Neural cell (in vitro differentiated cells): Measurements from ENCODE around the gene EFCAB11. TPM values are rescaled to one million over a fixed set of nuclear protein-coding genes. Genes with fewer than 3 reads are reported as not detected.

Source experiments
- H2AFZ ChIP-seq: fragments of 200-600, 300-800 bp; sonication (generic), shearing (Covaris generic); 2 replicates; pipeline ENCODE4 v1.6.0; 2014; ENCODE audit warnings: low read depth, mild to moderate bottlenecking, antibody characterized with exemption, low read length, moderate library complexity
- H3F3A ChIP-seq: fragments of 200-600 bp; shearing (Covaris generic); 2 replicates; pipeline ENCODE4 v1.6.1; 2016; ENCODE audit warnings: mild to moderate bottlenecking, moderate library complexity, mixed read lengths, antibody characterized with exemption, low read length; ENCODE audit not compliant: insufficient read depth, poor library complexity, severe bottlenecking
- H3K27ac ChIP-seq: fragments of 200-600, 300-800 bp; sonication (generic), shearing (Covaris generic); 2 replicates; pipeline ENCODE4 v1.5.1; 2014; ENCODE audit warnings: mild to moderate bottlenecking, low read length, moderate library complexity
- H3K27me3 ChIP-seq: fragments of 300-800, 200-600 bp; sonication (generic), shearing (Covaris generic); 2 replicates; pipeline ENCODE4 v1.6.0; 2014; ENCODE audit warnings: mild to moderate bottlenecking, low read depth, low read length, moderate library complexity; ENCODE audit not compliant: insufficient read depth
- H3K36me3 ChIP-seq: fragments of 300-800, 200-600 bp; sonication (generic), shearing (Covaris generic); 2 replicates; pipeline ENCODE4 v1.5.1; 2014; ENCODE audit warnings: mild to moderate bottlenecking, antibody characterized with exemption, low read length, moderate library complexity; ENCODE audit not compliant: insufficient read depth
- H3K4me2 ChIP-seq: fragments of 300-800, 200-600 bp; sonication (generic), shearing (Covaris generic); 2 replicates; pipeline ENCODE4 v1.6.0; 2014; ENCODE audit warnings: mild to moderate bottlenecking, low read length
- H3K4me3 ChIP-seq: fragments of 300-800, 200-600 bp; sonication (generic), shearing (Covaris generic); 2 replicates; pipeline ENCODE4 v1.5.1; 2014; ENCODE audit warnings: mild to moderate bottlenecking, low read length, moderate library complexity
- H3K79me2 ChIP-seq: fragments of 200-600 bp; shearing (Covaris generic); replicated peaks from 2 replicates; pipeline ENCODE4 v1.6.0; 2014; ENCODE audit warnings: mild to moderate bottlenecking, low read length, moderate library complexity; ENCODE audit not compliant: insufficient read depth
- H3K9ac ChIP-seq: fragments of 300-800, 200-600 bp; sonication (generic), shearing (Covaris generic); 2 replicates; pipeline ENCODE4 v1.6.1; 2016; ENCODE audit warnings: mild to moderate bottlenecking, low read length, mixed read lengths
- H3K9me2 ChIP-seq: fragments of 200-600 bp; shearing (Covaris generic); 2 replicates; pipeline ENCODE4 v1.6.1; 2016; ENCODE audit warnings: mild to moderate bottlenecking, low read length, mixed read lengths; ENCODE audit not compliant: insufficient read depth
- H3K9me3 ChIP-seq: fragments of 200-600, 300-800 bp; sonication (generic), shearing (Covaris generic); 2 replicates; pipeline ENCODE4 v1.6.1; 2016; ENCODE audit warnings: mild to moderate bottlenecking, mixed run types, low read length, moderate library complexity, mixed read lengths
- H4K20me1 ChIP-seq: fragments of 200-600 bp; shearing (Covaris generic); 2 replicates; pipeline ENCODE4 v1.6.1; 2016; ENCODE audit warnings: mild to moderate bottlenecking, mixed run types; ENCODE audit not compliant: insufficient read depth
- EP300 ChIP-seq: fragments of 450-650 bp; conservative IDR thresholded peaks from 2 replicates; pipeline ENCODE4 v1.6.1; 2014; ENCODE audit warnings: antibody characterized with exemption, mild to moderate bottlenecking, moderate library complexity; ENCODE audit not compliant: poor library complexity, severe bottlenecking
- EZH2 ChIP-seq: fragments of 200-600, 300-800 bp; shearing (Covaris generic), sonication (generic); IDR thresholded peaks from 2 replicates; pipeline ENCODE4 v1.6.1; 2014; ENCODE audit warnings: antibody characterized with exemption, low read length, borderline replicate concordance, mild to moderate bottlenecking; ENCODE audit not compliant: insufficient read depth, poor library complexity, severe bottlenecking
- MXI1 ChIP-seq: fragments of 450-650 bp; conservative IDR thresholded peaks from 2 replicates; pipeline ENCODE4 v1.6.1; 2014; ENCODE audit warnings: antibody characterized with exemption, mild to moderate bottlenecking; ENCODE audit not compliant: poor library complexity, severe bottlenecking
- POLR2AphosphoS5 ChIP-seq: IDR thresholded peaks from 2 replicates; pipeline ENCODE4 v1.6.1; 2012
- RAD21 ChIP-seq: fragments of 450-650 bp; conservative IDR thresholded peaks from 2 replicates; pipeline ENCODE4 v1.6.1; 2014; ENCODE audit warnings: antibody characterized with exemption, mild to moderate bottlenecking, moderate library complexity
- SMC3 ChIP-seq: fragments of 450-650 bp; conservative IDR thresholded peaks from 2 replicates; pipeline ENCODE4 v1.6.1; 2014; ENCODE audit warnings: antibody characterized with exemption, mild to moderate bottlenecking, moderate library complexity; ENCODE audit not compliant: poor library complexity
- TAF1 ChIP-seq: IDR thresholded peaks from 2 replicates; pipeline ENCODE4 v1.6.1; 2012; ENCODE audit warnings: low read depth
- polyA plus RNA-seq: library from polyadenylated mRNA; depleted of rRNA; stranded (reverse); fragments of >200 nt; gene quantifications from 2 replicates; pipeline ENCODE4 v1.2.3, GENCODE V29; 2014
- TF ChIP-seq, protein P1 (sequence below): fragments of 450-650 bp; IDR thresholded peaks from 2 replicates; pipeline ENCODE4 v1.5.1; 2014; ENCODE audit warnings: antibody characterized with exemption, mild to moderate bottlenecking, moderate library complexity; ENCODE audit not compliant: poor library complexity, severe bottlenecking
- TF ChIP-seq, protein P2 (sequence below): IDR thresholded peaks from 2 replicates; pipeline ENCODE4 v1.6.1; 2012; ENCODE audit warnings: borderline replicate concordance

EFCAB11 gene
- polyA plus RNA-seq, 1 donor from 2014 or later: 7.9 TPM

DNA sequence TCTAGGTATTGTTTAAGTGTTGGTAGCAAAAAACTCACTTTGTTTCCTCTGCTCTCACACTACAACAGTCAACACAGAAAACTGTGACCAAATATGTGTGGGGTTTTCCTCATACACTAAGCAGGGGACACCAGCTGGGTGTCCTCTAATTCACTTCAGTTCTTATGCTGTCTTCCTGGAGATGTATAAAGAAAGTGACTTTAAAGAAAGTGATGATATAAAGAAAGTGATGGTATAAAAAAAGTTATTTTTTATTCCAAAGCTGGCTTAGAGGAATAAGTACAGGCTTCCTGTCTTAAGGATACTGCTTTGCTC is 32.6 kb upstream of the EFCAB11 start:
- TF ChIP-seq, protein P1, sequence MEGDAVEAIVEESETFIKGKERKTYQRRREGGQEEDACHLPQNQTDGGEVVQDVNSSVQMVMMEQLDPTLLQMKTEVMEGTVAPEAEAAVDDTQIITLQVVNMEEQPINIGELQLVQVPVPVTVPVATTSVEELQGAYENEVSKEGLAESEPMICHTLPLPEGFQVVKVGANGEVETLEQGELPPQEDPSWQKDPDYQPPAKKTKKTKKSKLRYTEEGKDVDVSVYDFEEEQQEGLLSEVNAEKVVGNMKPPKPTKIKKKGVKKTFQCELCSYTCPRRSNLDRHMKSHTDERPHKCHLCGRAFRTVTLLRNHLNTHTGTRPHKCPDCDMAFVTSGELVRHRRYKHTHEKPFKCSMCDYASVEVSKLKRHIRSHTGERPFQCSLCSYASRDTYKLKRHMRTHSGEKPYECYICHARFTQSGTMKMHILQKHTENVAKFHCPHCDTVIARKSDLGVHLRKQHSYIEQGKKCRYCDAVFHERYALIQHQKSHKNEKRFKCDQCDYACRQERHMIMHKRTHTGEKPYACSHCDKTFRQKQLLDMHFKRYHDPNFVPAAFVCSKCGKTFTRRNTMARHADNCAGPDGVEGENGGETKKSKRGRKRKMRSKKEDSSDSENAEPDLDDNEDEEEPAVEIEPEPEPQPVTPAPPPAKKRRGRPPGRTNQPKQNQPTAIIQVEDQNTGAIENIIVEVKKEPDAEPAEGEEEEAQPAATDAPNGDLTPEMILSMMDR: no peak
- peaks cover 4% of the 10 kb centered on the region for H3K36me3 ChIP-seq

DNA sequence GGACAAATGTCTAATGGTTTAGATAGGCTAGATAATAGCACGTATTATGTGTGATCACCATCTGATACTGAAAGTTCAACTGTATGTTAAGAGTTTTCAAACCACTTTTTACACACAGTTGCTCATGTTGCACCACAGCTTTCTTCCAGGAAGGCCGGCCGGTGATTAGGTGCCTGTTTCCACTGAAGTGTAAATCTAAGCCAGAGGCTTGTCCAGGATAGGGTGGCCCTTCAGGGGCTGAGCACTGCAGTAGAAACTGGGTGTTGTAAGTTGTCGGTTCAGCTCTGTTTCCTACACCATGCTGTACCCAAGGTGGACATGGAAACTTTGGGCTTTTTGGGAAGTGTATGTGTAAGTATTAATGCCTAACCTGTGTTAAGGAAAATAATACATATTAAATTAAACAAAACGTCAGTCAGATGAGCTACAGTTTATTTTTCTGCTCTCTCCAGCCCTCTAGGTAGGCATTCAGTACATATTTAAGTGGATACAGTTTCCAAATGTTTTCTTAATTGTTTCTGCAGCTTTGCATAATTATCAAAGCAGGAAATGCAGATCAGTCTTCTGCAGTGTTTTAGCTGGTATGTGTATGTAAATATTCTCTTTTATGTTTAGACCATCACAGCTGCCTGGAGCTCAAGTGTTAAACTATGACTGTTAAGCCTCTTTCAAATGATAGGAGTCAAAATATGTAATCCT is 32.1 kb upstream of the EFCAB11 start:
- H3K9ac ChIP-seq: no peak overlapping the region
- peaks cover 4% of the 10 kb centered on the region for H3K36me3 ChIP-seq
- H3F3A ChIP-seq: no peaks in the 10 kb centered on the region
- no peak overlapping the region for H3K4me3 ChIP-seq
- no peak overlapping the region for H3K27ac ChIP-seq
- no peaks in the 10 kb centered on the region for H3K27me3 ChIP-seq
- H3K9me3 ChIP-seq: no peaks in the 10 kb centered on the region
- no peaks in the 10 kb centered on the region for H4K20me1 ChIP-seq
- TF ChIP-seq POLR2AphosphoS5: no peak
- no peak for TF ChIP-seq SMC3
- TF ChIP-seq, protein P1: no peak
- no peak for TF ChIP-seq TAF1
- TF ChIP-seq MXI1: no peak
- TF ChIP-seq EP300: no peak
- TF ChIP-seq RAD21: no peak
- TF ChIP-seq, protein P2, sequence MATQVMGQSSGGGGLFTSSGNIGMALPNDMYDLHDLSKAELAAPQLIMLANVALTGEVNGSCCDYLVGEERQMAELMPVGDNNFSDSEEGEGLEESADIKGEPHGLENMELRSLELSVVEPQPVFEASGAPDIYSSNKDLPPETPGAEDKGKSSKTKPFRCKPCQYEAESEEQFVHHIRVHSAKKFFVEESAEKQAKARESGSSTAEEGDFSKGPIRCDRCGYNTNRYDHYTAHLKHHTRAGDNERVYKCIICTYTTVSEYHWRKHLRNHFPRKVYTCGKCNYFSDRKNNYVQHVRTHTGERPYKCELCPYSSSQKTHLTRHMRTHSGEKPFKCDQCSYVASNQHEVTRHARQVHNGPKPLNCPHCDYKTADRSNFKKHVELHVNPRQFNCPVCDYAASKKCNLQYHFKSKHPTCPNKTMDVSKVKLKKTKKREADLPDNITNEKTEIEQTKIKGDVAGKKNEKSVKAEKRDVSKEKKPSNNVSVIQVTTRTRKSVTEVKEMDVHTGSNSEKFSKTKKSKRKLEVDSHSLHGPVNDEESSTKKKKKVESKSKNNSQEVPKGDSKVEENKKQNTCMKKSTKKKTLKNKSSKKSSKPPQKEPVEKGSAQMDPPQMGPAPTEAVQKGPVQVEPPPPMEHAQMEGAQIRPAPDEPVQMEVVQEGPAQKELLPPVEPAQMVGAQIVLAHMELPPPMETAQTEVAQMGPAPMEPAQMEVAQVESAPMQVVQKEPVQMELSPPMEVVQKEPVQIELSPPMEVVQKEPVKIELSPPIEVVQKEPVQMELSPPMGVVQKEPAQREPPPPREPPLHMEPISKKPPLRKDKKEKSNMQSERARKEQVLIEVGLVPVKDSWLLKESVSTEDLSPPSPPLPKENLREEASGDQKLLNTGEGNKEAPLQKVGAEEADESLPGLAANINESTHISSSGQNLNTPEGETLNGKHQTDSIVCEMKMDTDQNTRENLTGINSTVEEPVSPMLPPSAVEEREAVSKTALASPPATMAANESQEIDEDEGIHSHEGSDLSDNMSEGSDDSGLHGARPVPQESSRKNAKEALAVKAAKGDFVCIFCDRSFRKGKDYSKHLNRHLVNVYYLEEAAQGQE: no peak
- no peak for TF ChIP-seq EZH2
- no peaks in the 10 kb centered on the region for H3K9me2 ChIP-seq
- no peak overlapping the region for H3K4me2 ChIP-seq
- no peak overlapping the region for H2AFZ ChIP-seq
- H3K79me2 ChIP-seq: no peaks in the 10 kb centered on the region

More for the DNA sequence above, 32.6 kb upstream of the EFCAB11 start:
- H3K27me3 ChIP-seq: no peaks in the 10 kb centered on the region
- no peak overlapping the region for H3K9ac ChIP-seq
- H3K4me2 ChIP-seq: no peak overlapping the region
- no peaks in the 10 kb centered on the region for H3K9me3 ChIP-seq
- no peak overlapping the region for H3K27ac ChIP-seq
- H3K4me3 ChIP-seq: no peak overlapping the region
- no peaks in the 10 kb centered on the region for H3F3A ChIP-seq
- no peak overlapping the region for H2AFZ ChIP-seq
- H3K79me2 ChIP-seq: no peaks in the 10 kb centered on the region
- H4K20me1 ChIP-seq: no peaks in the 10 kb centered on the region
- H3K9me2 ChIP-seq: no peaks in the 10 kb centered on the region
